GM12878 (cell line): ENCODE measurements around the gene KISS1. TPM values are rescaled to one million over a fixed set of nuclear protein-coding genes. Genes with fewer than 3 reads are reported as not detected.

Experiments used
- ATAC-seq: fragments of 200-7000 bp; cut with Tn5 transposase; 3 replicates; pipeline ENCODE4 v1.9.1; 2020; ENCODE audit warnings: mild to moderate bottlenecking, moderate library complexity
- BruUV-seq: library from RNA; stranded (reverse); fragments of 400-500 nt; replicated peaks from 2 replicates; lab custom pipeline; 2021; lab: Mats Ljungman, UMichigan
- CTCF ChIA-PET: fragments of 300-600 bp; sonication (Branson Sonifier 250); formaldehyde crosslinking; extraction: SDS; loops from one replicate; lab custom pipeline; 2021; ENCODE audit warnings: inconsistent platforms; lab: Yijun Ruan, JAX
- POLR2A ChIA-PET: fragments of 350-600 bp; formaldehyde crosslinking; extraction: SDS; loops from one replicate; lab custom pipeline; 2021; ENCODE audit warnings: inconsistent platforms; lab: Charles Lee
- RAD21 ChIA-PET: fragments of 300-600 bp; sonication (Branson Sonifier 250); formaldehyde crosslinking; loops from one replicate; lab custom pipeline; 2023; ENCODE audit warnings: antibody characterized with exemption; ENCODE audit not compliant: unreplicated experiment; lab: Charles Lee
- SMC1A ChIA-PET: fragments of 300-600 bp; sonication (Branson Sonifier 250); formaldehyde crosslinking; loops from one replicate; lab custom pipeline; 2023; ENCODE audit not compliant: unreplicated experiment, uncharacterized antibody; lab: Charles Lee
- DNase-seq: peaks from one replicate; pipeline ENCODE4 v3.0.0-alpha.2; 2011; ENCODE audit warnings: low read depth, low spot score
- FAIRE-seq: peaks from 3 replicates; lab custom pipeline; 2011; peaks lifted over from hg19 to GRCh38; lab: Jason Lieb, UNC
- H2AFZ ChIP-seq: 2 replicates; pipeline ENCODE4 v1.6.0; 2011; ENCODE audit warnings: low read depth, low read length, control low read depth; ENCODE audit not compliant: control insufficient read depth
- H3K27ac ChIP-seq: 2 replicates; pipeline ENCODE4 v1.5.1; 2011; ENCODE audit warnings: control low read depth; ENCODE audit not compliant: control insufficient read depth, insufficient read depth
- H3K27me3 ChIP-seq, 2 experiments: replicated peaks in 1 of 2; 2 replicates each; pipeline versions ENCODE4 v1.6.0 to v1.6.1; 2011; ENCODE audit warnings: low read length in 1 of 2; ENCODE audit not compliant: control insufficient read depth in 2 of 2, insufficient read depth in 2 of 2
- H3K36me3 ChIP-seq, 2 experiments: 2 replicates each; pipeline ENCODE4 v1.5.1; 2011; ENCODE audit warnings: low read length in 1 of 2; ENCODE audit not compliant: control insufficient read depth in 2 of 2, insufficient read depth in 2 of 2
- H3K4me1 ChIP-seq: 2 replicates; pipeline ENCODE4 v1.6.1; 2011; ENCODE audit warnings: mild to moderate bottlenecking, low read length, moderate library complexity, mixed read lengths; ENCODE audit not compliant: control insufficient read depth, insufficient read depth
- H3K4me2 ChIP-seq: 2 replicates; pipeline ENCODE4 v1.6.0; 2011; ENCODE audit warnings: control low read depth; ENCODE audit not compliant: control insufficient read depth, insufficient read depth
- H3K4me3 ChIP-seq: fragments of 200-600 bp; sonication (generic); 2 replicates; pipeline ENCODE4 v1.5.1; 2016
- H3K79me2 ChIP-seq: 2 replicates; pipeline ENCODE4 v1.6.0; 2011; ENCODE audit warnings: low read length; ENCODE audit not compliant: control insufficient read depth, insufficient read depth
- H3K9ac ChIP-seq: 2 replicates; pipeline ENCODE4 v1.8.0; 2011; ENCODE audit warnings: low read length, control low read depth, mixed read lengths; ENCODE audit not compliant: control insufficient read depth, insufficient read depth
- H3K9me3 ChIP-seq: replicated peaks from 3 replicates; pipeline ENCODE4 v1.5.1; 2011; ENCODE audit warnings: mild to moderate bottlenecking, low read length; ENCODE audit not compliant: control insufficient read depth, insufficient read depth
- H4K20me1 ChIP-seq: 2 replicates; pipeline ENCODE4 v1.6.0; 2011; ENCODE audit not compliant: control insufficient read depth, insufficient read depth
- EED ChIP-seq: sonication (generic); IDR thresholded peaks from 2 replicates; pipeline ENCODE4 v1.6.1; 2016; ENCODE audit warnings: antibody characterized with exemption, low read depth
- FOS ChIP-seq: IDR thresholded peaks from 3 replicates; pipeline ENCODE4 v1.6.1; 2011; ENCODE audit warnings: borderline replicate concordance; ENCODE audit not compliant: insufficient read length; ENCODE audit errors: extremely low read depth
- KAT2A ChIP-seq: conservative IDR thresholded peaks from 2 replicates; pipeline ENCODE4 v1.6.1; 2011; ENCODE audit warnings: low read depth, low read length; ENCODE audit not compliant: control insufficient read depth
- NFYB ChIP-seq: IDR thresholded peaks from 2 replicates; pipeline ENCODE4 v1.6.1; 2011; ENCODE audit warnings: low read depth, mild to moderate bottlenecking, low read length, improper control_type of control experiment, moderate library complexity; ENCODE audit not compliant: insufficient read depth
- POU2F2 ChIP-seq: IDR thresholded peaks from 3 replicates; pipeline ENCODE4 v1.6.1; 2011; ENCODE audit warnings: low read depth, mild to moderate bottlenecking, low read length, borderline replicate concordance
- SP1 ChIP-seq: IDR thresholded peaks from one replicate; pipeline ENCODE4 v1.6.1; 2011; ENCODE audit warnings: low read depth, low read length
- STAT1 ChIP-seq: fragments of 450-650 bp; conservative IDR thresholded peaks from 2 replicates; pipeline ENCODE4 v1.6.1; 2014; ENCODE audit warnings: antibody characterized with exemption, mild to moderate bottlenecking
- WGBS: methylation state at CpG from one replicate; pipeline ENCODE4 v1.1.6; 2016; ENCODE audit warnings: low lambda C conversion rate; ENCODE audit not compliant: insufficient replicate concordance, insufficient coverage; ENCODE audit errors: missing lambda C conversion rate; 5-methylcytosine and 5-hydroxymethylcytosine counted together
- in situ Hi-C: fragments of 300-500 bp; cut with MboI; formaldehyde crosslinking; loops from 9 replicates; pipeline ENCODE4 v1.14.3; 2018; ENCODE audit warnings: mixed read lengths
- intact Hi-C: fragments of 100-400 bp; cut with micrococcal nuclease; formaldehyde crosslinking; loops from one replicate; pipeline ENCODE4 v1.14.2; 2022; ENCODE audit not compliant: unreplicated experiment
- polyA plus RNA-seq, 11 experiments: library from polyadenylated mRNA; depleted of rRNA in 4 of 11; unstranded in 6 of 11; stranded (reverse) in 5 of 11; fragments of >200 nt; fragmentation: Nextera tagmentation in 4 of 11; fragmentation: Illumina TruSeq in 1 of 11; extraction: Ambion mirVana in 4 of 11; extraction: Trizol in 1 of 11; gene quantifications; 1 replicate in 1 of 11; 2 replicates in 10 of 11; pipeline versions ENCODE4 v1.2.1 to v1.2.3, GENCODE V29; 2011 to 2016; ENCODE audit warnings: inconsistent platforms in 2 of 11, missing spikeins in 2 of 11, low read depth in 1 of 11
- total RNA-seq, 4 experiments: library from RNA; depleted of rRNA in 3 of 4; stranded (reverse); fragments of >200 nt in 3 of 4; fragmentation: Illumina TruSeq in 1 of 4; extraction: Trizol in 1 of 4; gene quantifications; 2 replicates each; pipeline versions ENCODE4 v1.2.1 to v1.2.3, GENCODE V29; 2013 to 2021
- TF ChIP-seq, protein P1 (sequence below): fragments of 150-350 bp; IDR thresholded peaks from 2 replicates; pipeline ENCODE4 v1.6.1; 2014; ENCODE audit warnings: mild to moderate bottlenecking, low read depth, low read length
- TF ChIP-seq, protein P2 (sequence below): fragments of 450-650 bp; conservative IDR thresholded peaks from 2 replicates; pipeline ENCODE4 v1.6.1; 2017; ENCODE audit warnings: mild to moderate bottlenecking, moderate library complexity

The KISS1 gene
- total and polyA plus RNA-seq, 10 of the 15 experiments (the other 5 are each of a cell fraction or from before 2014, with no cell fraction given): not detected

DNA sequence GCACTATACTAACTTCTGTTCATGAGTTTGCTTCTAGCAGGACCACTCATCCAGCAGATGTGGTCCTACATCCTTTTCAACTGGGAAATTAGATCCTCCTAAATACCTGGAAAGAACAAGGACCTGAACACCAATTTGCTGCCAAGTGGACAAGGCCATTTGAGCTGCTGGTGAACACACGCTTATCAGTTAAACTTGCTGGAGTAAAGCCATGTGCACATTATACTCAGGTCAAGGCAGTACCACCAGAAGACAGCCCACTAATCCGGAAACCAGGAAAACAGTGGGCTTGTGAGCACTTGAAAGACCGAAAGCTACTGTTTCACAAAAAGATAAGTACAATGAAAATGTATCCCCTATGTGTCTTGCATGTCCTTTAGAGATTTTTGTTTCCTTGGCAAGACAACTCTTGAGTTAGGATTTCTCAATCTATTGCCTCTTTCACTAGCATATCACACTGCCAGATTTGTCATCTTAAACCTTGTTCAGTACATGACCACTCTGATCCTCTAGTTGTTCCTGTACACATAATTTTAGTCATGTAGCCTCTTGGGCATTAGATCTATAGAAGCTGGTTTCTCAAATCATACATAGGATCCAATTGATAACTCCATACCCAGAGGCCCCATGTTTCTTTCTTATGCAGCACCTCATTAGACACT is 25.7 kb downstream of the KISS1 start:
- no peak for DNase-seq
- no peak overlapping the region for H3K27ac ChIP-seq

More for the DNA sequence above, 25.7 kb downstream of the KISS1 start:
- Histone ChIP-seq H3K4me3 (no peak overlapping the region), H4K20me1 (no peaks in the 10 kb centered on the region), H3K9ac (no peak overlapping the region), H3K4me2 (no peak overlapping the region), H3K27me3 (peaks cover 0 to 2% of the 10 kb centered on the region in 2 experiments; a peak in 1 of 4 replicates), H3K9me3 (peaks cover 8% of the 10 kb centered on the region; the same call in 2 of the 3 replicates), H3K79me2 (no peaks in the 10 kb centered on the region), H3K4me1 (no peaks in the 10 kb centered on the region), H2AFZ (no peak overlapping the region), H3K36me3 (no peaks in the 10 kb centered on the region)
- WGBS: 20% methylated on average over 3 of the region's 3 CpGs
- intact Hi-C loops: no loop called here
- TF ChIP-seq NFYB (no peak), KAT2A (no peak), SP1 (no peak), STAT1 (no peak), EED (no peak), POU2F2 (no peak), FOS (no peak)
- TF ChIP-seq, protein P1, sequence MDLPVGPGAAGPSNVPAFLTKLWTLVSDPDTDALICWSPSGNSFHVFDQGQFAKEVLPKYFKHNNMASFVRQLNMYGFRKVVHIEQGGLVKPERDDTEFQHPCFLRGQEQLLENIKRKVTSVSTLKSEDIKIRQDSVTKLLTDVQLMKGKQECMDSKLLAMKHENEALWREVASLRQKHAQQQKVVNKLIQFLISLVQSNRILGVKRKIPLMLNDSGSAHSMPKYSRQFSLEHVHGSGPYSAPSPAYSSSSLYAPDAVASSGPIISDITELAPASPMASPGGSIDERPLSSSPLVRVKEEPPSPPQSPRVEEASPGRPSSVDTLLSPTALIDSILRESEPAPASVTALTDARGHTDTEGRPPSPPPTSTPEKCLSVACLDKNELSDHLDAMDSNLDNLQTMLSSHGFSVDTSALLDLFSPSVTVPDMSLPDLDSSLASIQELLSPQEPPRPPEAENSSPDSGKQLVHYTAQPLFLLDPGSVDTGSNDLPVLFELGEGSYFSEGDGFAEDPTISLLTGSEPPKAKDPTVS: no peak
- TF ChIP-seq, protein P2, sequence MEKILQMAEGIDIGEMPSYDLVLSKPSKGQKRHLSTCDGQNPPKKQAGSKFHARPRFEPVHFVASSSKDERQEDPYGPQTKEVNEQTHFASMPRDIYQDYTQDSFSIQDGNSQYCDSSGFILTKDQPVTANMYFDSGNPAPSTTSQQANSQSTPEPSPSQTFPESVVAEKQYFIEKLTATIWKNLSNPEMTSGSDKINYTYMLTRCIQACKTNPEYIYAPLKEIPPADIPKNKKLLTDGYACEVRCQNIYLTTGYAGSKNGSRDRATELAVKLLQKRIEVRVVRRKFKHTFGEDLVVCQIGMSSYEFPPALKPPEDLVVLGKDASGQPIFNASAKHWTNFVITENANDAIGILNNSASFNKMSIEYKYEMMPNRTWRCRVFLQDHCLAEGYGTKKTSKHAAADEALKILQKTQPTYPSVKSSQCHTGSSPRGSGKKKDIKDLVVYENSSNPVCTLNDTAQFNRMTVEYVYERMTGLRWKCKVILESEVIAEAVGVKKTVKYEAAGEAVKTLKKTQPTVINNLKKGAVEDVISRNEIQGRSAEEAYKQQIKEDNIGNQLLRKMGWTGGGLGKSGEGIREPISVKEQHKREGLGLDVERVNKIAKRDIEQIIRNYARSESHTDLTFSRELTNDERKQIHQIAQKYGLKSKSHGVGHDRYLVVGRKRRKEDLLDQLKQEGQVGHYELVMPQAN: no peak
- BruUV-seq: no TSS peak
- ATAC-seq (no peak), FAIRE-seq (no peak)
- RAD21 ChIA-PET: no interaction called here
- SMC1A ChIA-PET: interaction anchor here (0.6 kb wide), 1 partner anchor 388 kb away, joined by 5 read pairs; no protein-coding TSS in a partner anchor
- POLR2A ChIA-PET: interaction anchor here (0.8 to 1.6 kb wide), 2 partner anchors 9 to 13 kb away, joined by 3 read pairs; no protein-coding TSS in a partner anchor
- in situ Hi-C loops: no loop called here
- CTCF ChIA-PET: interaction anchor here (1.6 to 2.7 kb wide), 2 partner anchors 8 to 193 kb away, joined by 8 to 11 read pairs; no protein-coding TSS in a partner anchor
